Measurements from ENCODE around the gene KRT33B.

GRCh38 chr17:41413353-41413957 is 43.8 kb upstream of the KRT33B start:
- no peak for TF ChIP-seq ATF3 (IDR thresholded peaks at IDR 0.05; ENCODE audit: borderline replicate concordance, extremely low read depth, low read depth, low read length)
- no peak for TF ChIP-seq EZH2 (IDR thresholded peaks at IDR 0.05; ENCODE audit: borderline replicate concordance, control insufficient read depth, low read depth, low read length)
- no peak for TF ChIP-seq POLR2A (IDR thresholded peaks at IDR 0.05; ENCODE audit: low read depth, low read length)
- TF ChIP-seq ZNF687 (IDR thresholded peaks at IDR 0.05) = no peak
- TF ChIP-seq YY1 (IDR thresholded peaks at IDR 0.05; ENCODE audit: low read depth, low read length) = no peak

Data from GM12878 (cell line).